Hepatocyte (in vitro differentiated cells): ENCODE results near the gene CDHR3.

ENCODE experiments used
- CTCF ChIP-seq: fragments of 200-600 bp; sonication (generic); IDR thresholded peaks from 2 replicates; pipeline ENCODE4 v1.5.1; 2016; ENCODE audit warnings: antibody characterized with exemption, mild to moderate bottlenecking; ENCODE audit not compliant: poor library complexity
- EZH2 ChIP-seq: fragments of 200-600 bp; sonication (generic); IDR thresholded peaks from 2 replicates; pipeline ENCODE4 v1.6.1; 2016; ENCODE audit warnings: antibody characterized with exemption, mild to moderate bottlenecking, borderline replicate concordance
- EZH2phosphoT487 ChIP-seq: fragments of 200-600 bp; sonication (generic); IDR thresholded peaks from one replicate; pipeline ENCODE4 v1.6.1; 2018; ENCODE audit warnings: antibody characterized with exemption, mild to moderate bottlenecking, low read depth, moderate library complexity; ENCODE audit not compliant: unreplicated experiment, severe bottlenecking

- TF ChIP-seq CTCF (no peak), EZH2 (no peak), EZH2phosphoT487 (no peak)
Observed at GRCh38 chr7:106031300-106032035, 68.4 kb downstream of the CDHR3 start.
